Measurements from ENCODE around the gene DNAH7. TPM values are rescaled to one million over a fixed set of nuclear protein-coding genes. Genes with fewer than 3 reads are reported as not detected.

DNAH7 gene
- total RNA-seq, 6 experiments from 2014 or later, result 0.05 to 0.41 (median 0.23) TPM

- H3K36me3 Mint-ChIP-seq (ENCODE audit: low read depth), result no peaks in the 10 kb centered on the region
- TF ChIP-seq, protein P1, sequence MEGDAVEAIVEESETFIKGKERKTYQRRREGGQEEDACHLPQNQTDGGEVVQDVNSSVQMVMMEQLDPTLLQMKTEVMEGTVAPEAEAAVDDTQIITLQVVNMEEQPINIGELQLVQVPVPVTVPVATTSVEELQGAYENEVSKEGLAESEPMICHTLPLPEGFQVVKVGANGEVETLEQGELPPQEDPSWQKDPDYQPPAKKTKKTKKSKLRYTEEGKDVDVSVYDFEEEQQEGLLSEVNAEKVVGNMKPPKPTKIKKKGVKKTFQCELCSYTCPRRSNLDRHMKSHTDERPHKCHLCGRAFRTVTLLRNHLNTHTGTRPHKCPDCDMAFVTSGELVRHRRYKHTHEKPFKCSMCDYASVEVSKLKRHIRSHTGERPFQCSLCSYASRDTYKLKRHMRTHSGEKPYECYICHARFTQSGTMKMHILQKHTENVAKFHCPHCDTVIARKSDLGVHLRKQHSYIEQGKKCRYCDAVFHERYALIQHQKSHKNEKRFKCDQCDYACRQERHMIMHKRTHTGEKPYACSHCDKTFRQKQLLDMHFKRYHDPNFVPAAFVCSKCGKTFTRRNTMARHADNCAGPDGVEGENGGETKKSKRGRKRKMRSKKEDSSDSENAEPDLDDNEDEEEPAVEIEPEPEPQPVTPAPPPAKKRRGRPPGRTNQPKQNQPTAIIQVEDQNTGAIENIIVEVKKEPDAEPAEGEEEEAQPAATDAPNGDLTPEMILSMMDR (IDR thresholded peaks at IDR 0.05), result no peak
- no peaks in the 10 kb centered on the region for H3K9me3 Mint-ChIP-seq
- no peaks in the 10 kb centered on the region; the same call in 1 of the 2 replicates for H3K27me3 Mint-ChIP-seq (ENCODE audit: insufficient read depth)
- no peak overlapping the region for H3K4me3 Mint-ChIP-seq
- H3K4me1 Mint-ChIP-seq (ENCODE audit: low read depth), result peaks cover 15% of the 10 kb centered on the region
- DNase-seq, result no peak
- no peak overlapping the region for H3K27ac Mint-ChIP-seq
Observed at GRCh38 chr2:195863564-195863963, 205.1 kb downstream of the DNAH7 start.

- no peak for DNase-seq
- H3K4me1 Mint-ChIP-seq (ENCODE audit: low read depth), result peaks cover 15% of the 10 kb centered on the region
- no peak overlapping the region for H3K27ac Mint-ChIP-seq
- no peaks in the 10 kb centered on the region for H3K9me3 Mint-ChIP-seq
- H3K27me3 Mint-ChIP-seq (ENCODE audit: insufficient read depth), result no peaks in the 10 kb centered on the region; the same call in 1 of the 2 replicates
- TF ChIP-seq, protein P1 (IDR thresholded peaks at IDR 0.05), result no peak
- H3K36me3 Mint-ChIP-seq (ENCODE audit: low read depth), result no peaks in the 10 kb centered on the region
- no peak overlapping the region for H3K4me3 Mint-ChIP-seq
Observed at GRCh38 chr2:195863121-195863520, 205.5 kb downstream of the DNAH7 start.

DNA sequence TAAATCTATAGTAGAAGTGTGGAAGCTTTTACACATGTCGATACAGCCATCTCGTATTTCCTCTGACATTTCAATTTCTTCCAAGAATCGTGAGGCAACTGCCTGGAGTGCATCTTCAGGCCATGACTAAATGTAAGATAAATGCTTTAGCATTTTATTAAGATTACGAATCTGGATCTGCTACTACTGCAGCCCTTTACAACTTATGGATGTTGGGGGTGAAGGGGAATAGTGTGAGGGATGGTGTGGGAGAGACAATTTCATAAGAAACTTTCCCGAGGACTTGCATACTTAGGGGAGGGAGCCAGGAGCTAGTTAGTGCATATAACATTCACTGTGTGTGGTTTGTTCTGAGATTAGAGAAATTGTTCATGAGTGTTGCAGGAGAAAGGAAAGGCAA is 206.8 kb downstream of the DNAH7 start:
- Mint-ChIP-seq H3K4me1 (ENCODE audit: low read depth) (peaks cover 15% of the 10 kb centered on the region), H3K36me3 (ENCODE audit: low read depth) (no peaks in the 10 kb centered on the region), H3K27ac (no peak overlapping the region; the same call in 1 of the 2 replicates), H3K4me3 (peak overlapping the region; percentile 31; the same call in 1 of the 2 replicates), H3K9me3 (no peaks in the 10 kb centered on the region), H3K27me3 (ENCODE audit: insufficient read depth) (no peaks in the 10 kb centered on the region)
- TF ChIP-seq, protein P1 (IDR thresholded peaks at IDR 0.05), result no peak
- peak; percentile 4 for DNase-seq

DNA sequence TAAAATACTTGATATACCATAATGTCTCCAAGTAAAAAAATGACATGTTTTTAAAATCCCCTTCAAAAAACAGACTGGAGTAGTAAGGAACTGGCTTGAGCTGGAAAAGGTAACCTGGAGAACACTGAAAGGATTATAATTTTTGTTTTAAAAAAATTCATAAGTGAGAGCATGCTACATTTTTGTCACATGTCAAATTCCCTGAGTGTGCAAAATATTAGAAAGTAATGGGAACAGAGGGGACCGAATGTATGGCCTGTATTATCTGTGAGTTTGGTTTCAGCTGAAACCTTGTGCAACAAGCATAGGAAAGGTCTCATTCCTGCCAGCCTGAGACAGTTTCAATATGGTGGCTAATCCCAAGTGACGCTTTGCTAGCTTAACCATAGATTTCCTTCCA is 209.1 kb downstream of the DNAH7 start:
- TF ChIP-seq, protein P1 (IDR thresholded peaks at IDR 0.05), result no peak

DNA sequence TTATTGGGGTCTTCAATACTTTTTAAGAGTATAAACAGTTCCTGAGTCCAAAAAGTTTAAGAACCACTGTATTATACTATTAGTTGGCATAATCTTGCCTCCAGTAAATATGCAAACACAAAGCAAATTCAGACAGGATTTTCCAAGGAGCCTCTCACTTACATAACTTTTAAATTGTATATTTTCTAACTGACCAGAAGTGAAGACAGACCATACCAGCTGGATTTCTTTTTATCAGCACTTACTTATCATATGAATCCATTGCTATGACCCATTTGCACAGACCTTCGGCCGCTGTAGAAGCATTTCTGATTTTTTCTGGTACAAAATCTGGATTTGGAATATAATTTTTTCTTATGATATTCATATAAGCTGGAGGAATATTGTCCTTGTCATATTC is 211.5 kb downstream of the DNAH7 start:
- Mint-ChIP-seq H3K4me3 (no peak overlapping the region), H3K36me3 (ENCODE audit: low read depth) (no peaks in the 10 kb centered on the region), H3K27ac (no peak overlapping the region), H3K9me3 (no peaks in the 10 kb centered on the region), H3K27me3 (ENCODE audit: insufficient read depth) (no peaks in the 10 kb centered on the region; the same call in 1 of the 2 replicates), H3K4me1 (ENCODE audit: low read depth) (peaks cover 9% of the 10 kb centered on the region)
- TF ChIP-seq, protein P1 (IDR thresholded peaks at IDR 0.05), result no peak
- no peak for DNase-seq

More for the DNA sequence above, 209.1 kb downstream of the DNAH7 start:
- no peak overlapping the region for H3K27ac Mint-ChIP-seq
- no peak for DNase-seq
- H3K27me3 Mint-ChIP-seq (ENCODE audit: insufficient read depth), result no peaks in the 10 kb centered on the region; the same call in 1 of the 2 replicates
- no peaks in the 10 kb centered on the region for H3K36me3 Mint-ChIP-seq (ENCODE audit: low read depth)
- no peak overlapping the region for H3K4me3 Mint-ChIP-seq
- peaks cover 15% of the 10 kb centered on the region for H3K4me1 Mint-ChIP-seq (ENCODE audit: low read depth)
- no peaks in the 10 kb centered on the region for H3K9me3 Mint-ChIP-seq

- no peak for DNase-seq
- H3K27ac Mint-ChIP-seq, result no peak overlapping the region
- H3K27me3 Mint-ChIP-seq (ENCODE audit: insufficient read depth), result peaks cover 3% of the 10 kb centered on the region
- H3K4me1 Mint-ChIP-seq (ENCODE audit: low read depth), result no peaks in the 10 kb centered on the region
- H3K9me3 Mint-ChIP-seq, result no peaks in the 10 kb centered on the region
- H3K4me3 Mint-ChIP-seq, result no peak overlapping the region
- TF ChIP-seq, protein P1 (IDR thresholded peaks at IDR 0.05), result no peak
- no peaks in the 10 kb centered on the region for H3K36me3 Mint-ChIP-seq (ENCODE audit: low read depth)
Observed at GRCh38 chr2:195850764-195851163, 217.9 kb downstream of the DNAH7 start.

All from HFFc6 (cell line).